ENCODE data around the gene PPA1.
"Not testable (repeated sequence)": the region's sequence is repeated elsewhere in the genome, so short reads cannot be mapped to it uniquely, and the experiment has no call there.

Gene PPA1

GRCh38 chr10:70164163-70164562 lies 69.1 kb downstream of the PPA1 start:
- no peak for DNase-seq

- DNase-seq, result no peak
Measured at GRCh38 chr10:70163448-70163847, 69.8 kb downstream of the PPA1 start.

GRCh38 chr10:70162892-70163201 lies 70.4 kb downstream of the PPA1 start:
- no peak for DNase-seq

GRCh38 chr10:70162151-70162891 lies 70.9 kb downstream of the PPA1 start:
- DNase-seq, result no peak

- no peak for DNase-seq
Measured at GRCh38 chr10:70160798-70161197, 72.4 kb downstream of the PPA1 start.

GRCh38 chr10:70159366-70159765 lies 73.9 kb downstream of the PPA1 start:
- DNase-seq, result not testable (repeated sequence)

GRCh38 chr10:70158113-70158512 lies 75.1 kb downstream of the PPA1 start:
- no peak for DNase-seq

GRCh38 chr10:70155255-70155838 lies 77.9 kb downstream of the PPA1 start:
- no peak for DNase-seq
